ENCODE data around the gene SCYL1.

GRCh38 chr11:65536412-65537295 is 11.8 kb downstream of the SCYL1 start:
- TF ChIP-seq CTCF (conservative IDR thresholded peaks at IDR 0.05) (no peak), EZH2 (IDR thresholded peaks at IDR 0.05; ENCODE audit: low read depth) (no peak)
